Measurements from ENCODE around the gene PPM1A. TPM values are rescaled to one million over a fixed set of nuclear protein-coding genes. Genes with fewer than 3 reads are reported as not detected.

Gene PPM1A
- total and polyA plus RNA-seq, 2 experiments from 2014 or later, result 29.8 to 34.1 TPM

- TF ChIP-seq, protein P1, sequence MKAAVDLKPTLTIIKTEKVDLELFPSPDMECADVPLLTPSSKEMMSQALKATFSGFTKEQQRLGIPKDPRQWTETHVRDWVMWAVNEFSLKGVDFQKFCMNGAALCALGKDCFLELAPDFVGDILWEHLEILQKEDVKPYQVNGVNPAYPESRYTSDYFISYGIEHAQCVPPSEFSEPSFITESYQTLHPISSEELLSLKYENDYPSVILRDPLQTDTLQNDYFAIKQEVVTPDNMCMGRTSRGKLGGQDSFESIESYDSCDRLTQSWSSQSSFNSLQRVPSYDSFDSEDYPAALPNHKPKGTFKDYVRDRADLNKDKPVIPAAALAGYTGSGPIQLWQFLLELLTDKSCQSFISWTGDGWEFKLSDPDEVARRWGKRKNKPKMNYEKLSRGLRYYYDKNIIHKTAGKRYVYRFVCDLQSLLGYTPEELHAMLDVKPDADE (IDR thresholded peaks at IDR 0.05), result no peak
- TF ChIP-seq REST (IDR thresholded peaks at IDR 0.05; ENCODE audit: unreplicated experiment), result no peak
- TF ChIP-seq CREB1 (CRISPR knock-in tag; IDR thresholded peaks at IDR 0.05; ENCODE audit: low read depth), result no peak
- no peak for TF ChIP-seq JUNB (IDR thresholded peaks at IDR 0.05; ENCODE audit: unreplicated experiment)
- TF ChIP-seq EZH2 (IDR thresholded peaks at IDR 0.05; ENCODE audit: low read depth, unreplicated experiment), result no peak
- TF ChIP-seq ZNF331 (CRISPR knock-in tag; IDR thresholded peaks at IDR 0.05; ENCODE audit: low read depth), result no peak
Observed at GRCh38 chr14:60329274-60329673, 80.3 kb downstream of the PPM1A start (continued).

DNA sequence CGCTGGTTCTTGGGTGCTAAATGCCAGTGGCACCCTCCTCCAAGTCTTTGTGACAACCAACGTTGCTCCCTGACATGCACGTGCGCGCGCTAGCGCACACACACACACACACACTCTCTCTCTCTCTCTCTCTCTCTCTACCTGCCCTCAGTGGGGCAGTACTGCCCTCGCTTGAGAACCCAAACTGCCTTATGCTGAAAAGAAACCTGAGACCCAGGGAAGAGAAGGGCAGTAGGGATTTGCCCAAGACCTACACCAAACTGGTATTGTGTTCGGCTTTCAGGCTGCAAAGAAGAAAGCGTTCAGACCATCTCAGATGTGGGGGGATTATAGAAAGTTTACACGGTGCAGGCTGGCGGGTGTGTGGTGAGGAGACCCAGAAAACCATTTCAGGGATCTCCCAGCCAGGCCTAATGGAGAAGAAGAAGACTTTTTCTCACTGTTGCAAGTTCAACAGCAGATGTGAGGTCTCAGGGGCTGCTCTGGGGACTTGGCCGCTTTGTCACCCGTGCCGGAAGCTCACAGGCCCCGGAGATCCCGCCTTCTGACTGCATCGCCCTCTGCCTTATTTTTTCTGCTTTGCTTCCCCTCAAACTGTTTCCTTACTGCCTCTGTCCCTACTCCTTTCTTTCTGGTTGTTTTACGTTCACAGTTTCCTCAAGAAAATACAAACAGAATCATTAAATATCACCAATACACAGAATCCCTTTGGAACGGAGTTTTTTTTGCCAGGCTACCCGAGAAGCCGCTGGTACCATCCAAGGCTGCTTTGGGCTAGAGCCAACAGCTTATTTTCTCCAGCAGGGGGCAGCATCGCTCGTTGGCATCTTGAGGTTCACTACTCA is 82.4 kb downstream of the PPM1A start:
- Mint-ChIP-seq H3K36me3 (ENCODE audit: low read depth) (no peaks in the 10 kb centered on the region), H3K27ac (peak overlapping the region; percentile 77), H3K4me1 (peaks cover 30% of the 10 kb centered on the region), H3K4me3 (peak overlapping the region; percentile 76), H3K9me3 (no peaks in the 10 kb centered on the region), H3K27me3 (ENCODE audit: insufficient read depth, low read depth, poor library complexity) (peaks cover 12% of the 10 kb centered on the region)
- no peaks in the 10 kb centered on the region for H4K20me1 ChIP-seq (replicated peaks; ENCODE audit: insufficient read depth)
- H3K4me1 ChIP-seq (ENCODE audit: insufficient read depth), result peaks cover 29% of the 10 kb centered on the region
- H3F3A ChIP-seq (replicated peaks; ENCODE audit: low read depth), result 0 out of 2 replicates have a peak, but pooled peaks cover 4% of the 10 kb centered on the region
- peak; percentile 96 for DNase-seq (ENCODE audit: low spot score)
- peak overlapping the region; percentile 79 for H3K4me2 ChIP-seq
- H2AFZ ChIP-seq, result peak overlapping the region; percentile 87
- peak; percentile 77 for ATAC-seq
- no peaks in the 10 kb centered on the region for H3K9me2 ChIP-seq (ENCODE audit: insufficient read depth)
- peaks cover 5% of the 10 kb centered on the region; the same call in 1 of the 2 replicates for H3K27me3 ChIP-seq (ENCODE audit: insufficient read depth)
- no peaks in the 10 kb centered on the region for H3K79me2 ChIP-seq (replicated peaks; ENCODE audit: insufficient read depth)
- TF ChIP-seq CTCF (conservative IDR thresholded peaks at IDR 0.05; ENCODE audit: low read depth in 2 of 2), result peak; percentile 94 to 98
- no peak for TF ChIP-seq ZNF462 (CRISPR knock-in tag; IDR thresholded peaks at IDR 0.05)
- no peak overlapping the region for H3K27ac ChIP-seq (ENCODE audit: low read depth)
- peak overlapping the region; percentile 51 for H3K4me3 ChIP-seq
- no peaks in the 10 kb centered on the region for H3K36me3 ChIP-seq (ENCODE audit: insufficient read depth)

Data from GM23338 (cell line).